ENCODE measurements around the gene TTBK2.
A peak's percentile ranks its signal among the peaks of the same experiment; 100 is the strongest.

Gene TTBK2

GRCh38 chr15:42811433-42811832 lies 109.1 kb downstream of the TTBK2 start:
- H2BK5ac ChIP-seq (ENCODE audit: low read depth, low read length, poor library complexity, severe bottlenecking), result no peak overlapping the region
- H3K23ac ChIP-seq (ENCODE audit: low read length in 2 of 2), result no peak overlapping the region
- no peak overlapping the region for H2BK120ac ChIP-seq (ENCODE audit: low read depth, low read length)
- H3K79me1 ChIP-seq (replicated peaks; ENCODE audit: low read length, poor library complexity, severe bottlenecking), result no peaks in the 10 kb centered on the region
- no peak overlapping the region for H2AFZ ChIP-seq (ENCODE audit: low read depth, low read length)
- no peak overlapping the region for H3K9ac ChIP-seq (ENCODE audit: low read length)
- no peak overlapping the region for H2AK5ac ChIP-seq (ENCODE audit: low read length, severe bottlenecking)
- no peak overlapping the region for H3K4me3 ChIP-seq (ENCODE audit: insufficient read depth in 1 of 2, low read depth in 1 of 2, low read length in 2 of 2)
- no peaks in the 10 kb centered on the region for H3K27me3 ChIP-seq (ENCODE audit: control insufficient read depth in 1 of 2, insufficient read depth in 1 of 2, low read length in 2 of 2)
- H2BK12ac ChIP-seq (ENCODE audit: low read length in 2 of 2), result no peak overlapping the region
- H3K18ac ChIP-seq (ENCODE audit: low read depth in 1 of 2, low read length in 2 of 2), result no peak overlapping the region
- no peak overlapping the region for H3K4me2 ChIP-seq (ENCODE audit: low read length, poor library complexity, severe bottlenecking)
- no peaks in the 10 kb centered on the region for H3K9me3 ChIP-seq (ENCODE audit: control insufficient read depth, low read length)
- no peak for DNase-seq
- H3K27ac ChIP-seq (ENCODE audit: low read length, poor library complexity, severe bottlenecking), result no peak overlapping the region
- H3K4ac ChIP-seq (ENCODE audit: low read depth in 1 of 2, low read length in 2 of 2), result no peak overlapping the region
- H3K36me3 ChIP-seq (ENCODE audit: control insufficient read depth in 1 of 2, insufficient read depth in 2 of 2, low read depth in 1 of 2, low read length in 2 of 2), result peaks cover 7 to 10% of the 10 kb centered on the region in 2 experiments
- no peak overlapping the region for H3K14ac ChIP-seq (ENCODE audit: low read length in 2 of 2)
- no peak overlapping the region for H4K8ac ChIP-seq (ENCODE audit: low read length)
- H3K4me1 ChIP-seq (ENCODE audit: control insufficient read depth, insufficient read depth, low read depth, low read length), result no peaks in the 10 kb centered on the region
- H4K91ac ChIP-seq (ENCODE audit: low read length), result no peak overlapping the region
- H2BK15ac ChIP-seq (ENCODE audit: low read depth, poor library complexity, severe bottlenecking), result no peak overlapping the region

- Histone ChIP-seq H3K4ac (ENCODE audit: low read depth in 1 of 2, low read length in 2 of 2) (no peak overlapping the region), H2AK5ac (ENCODE audit: low read length, severe bottlenecking) (no peak overlapping the region), H2BK120ac (ENCODE audit: low read depth, low read length) (no peak overlapping the region), H3K18ac (ENCODE audit: low read depth in 1 of 2, low read length in 2 of 2) (no peak overlapping the region), H3K23ac (ENCODE audit: low read length in 2 of 2) (no peak overlapping the region), H3K36me3 (ENCODE audit: control insufficient read depth in 1 of 2, insufficient read depth in 2 of 2, low read depth in 1 of 2, low read length in 2 of 2) (peaks cover 7 to 10% of the 10 kb centered on the region in 2 experiments), H3K9me3 (ENCODE audit: control insufficient read depth, low read length) (no peaks in the 10 kb centered on the region), H3K4me1 (ENCODE audit: control insufficient read depth, insufficient read depth, low read depth, low read length) (no peaks in the 10 kb centered on the region), H4K91ac (ENCODE audit: low read length) (no peak overlapping the region), H3K27ac (ENCODE audit: low read length, poor library complexity, severe bottlenecking) (no peak overlapping the region), H3K79me1 (replicated peaks; ENCODE audit: low read length, poor library complexity, severe bottlenecking) (no peaks in the 10 kb centered on the region), H3K27me3 (ENCODE audit: control insufficient read depth in 1 of 2, insufficient read depth in 1 of 2, low read length in 2 of 2) (no peaks in the 10 kb centered on the region), H3K9ac (ENCODE audit: low read length) (no peak overlapping the region), H2BK5ac (ENCODE audit: low read depth, low read length, poor library complexity, severe bottlenecking) (no peak overlapping the region), H2AFZ (ENCODE audit: low read depth, low read length) (no peak overlapping the region), H3K4me2 (ENCODE audit: low read length, poor library complexity, severe bottlenecking) (no peak overlapping the region), H3K4me3 (ENCODE audit: insufficient read depth in 1 of 2, low read depth in 1 of 2, low read length in 2 of 2) (no peak overlapping the region), H4K8ac (ENCODE audit: low read length) (no peak overlapping the region), H2BK15ac (ENCODE audit: low read depth, poor library complexity, severe bottlenecking) (no peak overlapping the region), H3K14ac (ENCODE audit: low read length in 2 of 2) (no peak overlapping the region), H2BK12ac (ENCODE audit: low read length in 2 of 2) (no peak overlapping the region)
- WGBS, result no CpG with 5 or more reads among the region's 1 CpG
- DNase-seq, result no peak
Observed at GRCh38 chr15:42808913-42809312, 111.7 kb downstream of the TTBK2 start.

- Histone ChIP-seq H3K9ac (ENCODE audit: low read length) (no peak overlapping the region), H3K27ac (ENCODE audit: low read length, poor library complexity, severe bottlenecking) (no peak overlapping the region), H2AK5ac (ENCODE audit: low read length, severe bottlenecking) (no peak overlapping the region), H3K14ac (ENCODE audit: low read length in 2 of 2) (no peak overlapping the region), H3K4ac (ENCODE audit: low read depth in 1 of 2, low read length in 2 of 2) (no peak overlapping the region), H4K8ac (ENCODE audit: low read length) (no peak overlapping the region), H4K91ac (ENCODE audit: low read length) (no peak overlapping the region), H3K23ac (ENCODE audit: low read length in 2 of 2) (no peak overlapping the region), H2BK120ac (ENCODE audit: low read depth, low read length) (no peak overlapping the region), H3K4me2 (ENCODE audit: low read length, poor library complexity, severe bottlenecking) (no peak overlapping the region), H2AFZ (ENCODE audit: low read depth, low read length) (no peak overlapping the region), H2BK12ac (ENCODE audit: low read length in 2 of 2) (no peak overlapping the region), H2BK15ac (ENCODE audit: low read depth, poor library complexity, severe bottlenecking) (no peak overlapping the region), H3K4me3 (ENCODE audit: insufficient read depth in 1 of 2, low read depth in 1 of 2, low read length in 2 of 2) (no peak overlapping the region), H3K36me3 (ENCODE audit: control insufficient read depth in 1 of 2, insufficient read depth in 2 of 2, low read depth in 1 of 2, low read length in 2 of 2) (peaks cover 17 to 28% of the 10 kb centered on the region in 2 experiments), H2BK5ac (ENCODE audit: low read depth, low read length, poor library complexity, severe bottlenecking) (no peak overlapping the region), H3K18ac (ENCODE audit: low read depth in 1 of 2, low read length in 2 of 2) (no peak overlapping the region), H3K79me1 (replicated peaks; ENCODE audit: low read length, poor library complexity, severe bottlenecking) (no peaks in the 10 kb centered on the region), H3K9me3 (ENCODE audit: control insufficient read depth, low read length) (no peaks in the 10 kb centered on the region), H3K4me1 (ENCODE audit: control insufficient read depth, insufficient read depth, low read depth, low read length) (no peaks in the 10 kb centered on the region), H3K27me3 (ENCODE audit: control insufficient read depth in 1 of 2, insufficient read depth in 1 of 2, low read length in 2 of 2) (no peaks in the 10 kb centered on the region)
- 93% methylated on average over 5 of the region's 5 CpGs for WGBS
- DNase-seq, result no peak
Observed at GRCh38 chr15:42805266-42805665, 115.3 kb downstream of the TTBK2 start.

- H2BK12ac ChIP-seq (ENCODE audit: low read length in 2 of 2), result no peak overlapping the region
- no peak overlapping the region for H3K4me3 ChIP-seq (ENCODE audit: insufficient read depth in 1 of 2, low read depth in 1 of 2, low read length in 2 of 2)
- H3K27me3 ChIP-seq (ENCODE audit: control insufficient read depth in 1 of 2, insufficient read depth in 1 of 2, low read length in 2 of 2), result no peaks in the 10 kb centered on the region
- H2BK5ac ChIP-seq (ENCODE audit: low read depth, low read length, poor library complexity, severe bottlenecking), result no peak overlapping the region
- H3K36me3 ChIP-seq (ENCODE audit: control insufficient read depth in 1 of 2, insufficient read depth in 2 of 2, low read depth in 1 of 2, low read length in 2 of 2), result peaks cover 17 to 24% of the 10 kb centered on the region in 2 experiments
- H3K9ac ChIP-seq (ENCODE audit: low read length), result no peak overlapping the region
- peak; percentile 3 for DNase-seq
- no peak overlapping the region for H4K8ac ChIP-seq (ENCODE audit: low read length)
- H3K4ac ChIP-seq (ENCODE audit: low read depth in 1 of 2, low read length in 2 of 2), result no peak overlapping the region
- no peak overlapping the region for H3K4me2 ChIP-seq (ENCODE audit: low read length, poor library complexity, severe bottlenecking)
- no peak overlapping the region for H2AFZ ChIP-seq (ENCODE audit: low read depth, low read length)
- H3K23ac ChIP-seq (ENCODE audit: low read length in 2 of 2), result no peak overlapping the region
- H3K9me3 ChIP-seq (ENCODE audit: control insufficient read depth, low read length), result no peaks in the 10 kb centered on the region
- H3K14ac ChIP-seq (ENCODE audit: low read length in 2 of 2), result no peak overlapping the region
- H2BK120ac ChIP-seq (ENCODE audit: low read depth, low read length), result no peak overlapping the region
- H2AK5ac ChIP-seq (ENCODE audit: low read length, severe bottlenecking), result no peak overlapping the region
- no peaks in the 10 kb centered on the region for H3K79me1 ChIP-seq (replicated peaks; ENCODE audit: low read length, poor library complexity, severe bottlenecking)
- H2BK15ac ChIP-seq (ENCODE audit: low read depth, poor library complexity, severe bottlenecking), result no peak overlapping the region
- no peak overlapping the region for H4K91ac ChIP-seq (ENCODE audit: low read length)
- 58% methylated on average over 2 of the region's 3 CpGs for WGBS
- no peaks in the 10 kb centered on the region for H3K4me1 ChIP-seq (ENCODE audit: control insufficient read depth, insufficient read depth, low read depth, low read length)
- no peak overlapping the region for H3K18ac ChIP-seq (ENCODE audit: low read depth in 1 of 2, low read length in 2 of 2)
- H3K27ac ChIP-seq (ENCODE audit: low read length, poor library complexity, severe bottlenecking), result no peak overlapping the region
Observed at GRCh38 chr15:42804739-42805138, 115.8 kb downstream of the TTBK2 start.

Data from mesenchymal stem cell (in vitro differentiated cells and primary cell).